ENCODE measurements around the gene DAZ1.
"Not testable (repeated sequence)": the region's sequence is repeated elsewhere in the genome, so short reads cannot be mapped to it uniquely, and the experiment has no call there.

GRCh38 chrY:23219233-23219632 lies 20.4 kb upstream of the DAZ1 start, which contains the start of gene DAZ2:
- not testable (repeated sequence) for TF ChIP-seq POLR2AphosphoS5 (IDR thresholded peaks at IDR 0.05; ENCODE audit: low read depth, low read length); CTCF (IDR thresholded peaks at IDR 0.05 in 2 of 3, conservative IDR thresholded peaks at IDR 0.05 in 1 of 3; ENCODE audit: borderline replicate concordance in 1 of 3, insufficient read depth in 1 of 3, low read depth in 2 of 3, low read length in 2 of 3); EZH2 (IDR thresholded peaks at IDR 0.05); CBX3 (IDR thresholded peaks at IDR 0.05; ENCODE audit: low read depth); SP1 (IDR thresholded peaks at IDR 0.05; ENCODE audit: low read depth); CEBPB (IDR thresholded peaks at IDR 0.05; ENCODE audit: low read depth); POLR2A (IDR thresholded peaks at IDR 0.05; ENCODE audit: borderline replicate concordance, extremely low read depth, insufficient read depth, insufficient read length); FOSL1 (IDR thresholded peaks at IDR 0.05; ENCODE audit: low read depth); ZNF274 (IDR thresholded peaks at IDR 0.05; ENCODE audit: low read depth, low read length)

Data from HCT116 (cell line).